Measurements from ENCODE around the gene ABR. TPM values are rescaled to one million over a fixed set of nuclear protein-coding genes. Genes with fewer than 3 reads are reported as not detected.

ABR gene
- total RNA-seq, 2 experiments from 2014 or later = 143 to 156 TPM

DNA sequence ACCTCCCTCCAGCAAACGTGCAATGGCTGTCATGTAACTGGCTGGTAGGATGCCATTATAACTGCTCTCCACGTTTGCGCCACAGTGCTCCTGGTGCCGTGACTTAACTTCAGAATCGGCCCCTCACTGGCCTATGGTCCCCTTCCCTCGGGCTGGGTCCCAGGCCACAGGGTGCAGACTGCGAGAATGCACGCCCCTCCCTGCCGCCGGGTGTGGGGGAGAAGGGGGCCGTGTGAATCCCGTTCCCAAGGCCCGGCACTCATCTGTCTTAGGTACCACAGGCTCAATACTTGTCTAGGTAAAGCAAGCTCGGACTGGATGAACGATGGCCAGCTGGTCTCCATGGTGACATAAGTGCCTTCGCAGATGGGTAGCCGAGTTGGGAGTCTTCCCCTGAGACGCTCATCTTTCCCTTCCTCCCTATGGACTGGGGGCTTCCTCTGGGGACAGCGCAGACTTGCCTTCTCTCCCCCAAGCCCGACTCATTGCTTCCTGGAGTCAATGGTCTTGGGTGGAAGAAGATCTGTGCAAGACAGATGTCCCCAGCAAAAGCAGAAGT, 145.1 kb downstream of the ABR start:
- H3K4me1 Mint-ChIP-seq (ENCODE audit: low read depth) = no peaks in the 10 kb centered on the region
- ATAC-seq = no peak
- H3K36me3 Mint-ChIP-seq (ENCODE audit: low read depth) = peaks cover 1% of the 10 kb centered on the region
- no peak overlapping the region for H3K4me3 Mint-ChIP-seq
- no peaks in the 10 kb centered on the region for H3K27me3 Mint-ChIP-seq (ENCODE audit: low read depth)
- H3K27ac Mint-ChIP-seq = no peak overlapping the region
- POLR2A ChIA-PET = interaction anchor here (1.0 kb wide), 1 partner anchor 15 kb away, joined by 3 read pairs; no protein-coding TSS in a partner anchor
- H3K9me3 Mint-ChIP-seq (ENCODE audit: insufficient read depth) = no peaks in the 10 kb centered on the region
- DNase-seq = no peak
- CTCF ChIA-PET = no interaction called here

DNA sequence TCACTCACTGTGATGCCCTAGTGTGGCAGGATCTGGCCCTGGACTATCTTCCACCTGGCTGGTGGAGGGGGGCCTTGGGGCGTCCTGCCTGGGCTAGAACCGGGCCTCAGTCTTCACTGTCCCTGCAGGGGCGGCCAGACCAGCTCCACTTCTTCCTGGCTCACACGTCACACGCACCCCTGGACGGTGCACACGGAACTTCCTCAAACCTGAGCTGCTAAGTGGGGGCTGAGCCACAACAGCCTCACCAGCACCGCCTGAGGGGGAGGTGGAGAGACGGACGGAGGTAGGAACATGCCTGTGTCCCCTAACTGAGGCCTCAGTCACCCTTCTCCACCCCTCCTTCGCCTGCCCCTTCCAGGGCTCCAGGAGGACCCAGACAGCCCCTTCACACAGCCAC, 146.3 kb downstream of the ABR start:
- DNase-seq (no peak), ATAC-seq (no peak)
- Mint-ChIP-seq H3K27ac (no peak overlapping the region), H3K4me1 (ENCODE audit: low read depth) (no peaks in the 10 kb centered on the region), H3K9me3 (ENCODE audit: insufficient read depth) (no peaks in the 10 kb centered on the region), H3K4me3 (no peak overlapping the region), H3K36me3 (ENCODE audit: low read depth) (peaks cover 1% of the 10 kb centered on the region), H3K27me3 (ENCODE audit: low read depth) (no peaks in the 10 kb centered on the region)
- ChIA-PET CTCF (no interaction called here), POLR2A (no interaction called here)

DNA sequence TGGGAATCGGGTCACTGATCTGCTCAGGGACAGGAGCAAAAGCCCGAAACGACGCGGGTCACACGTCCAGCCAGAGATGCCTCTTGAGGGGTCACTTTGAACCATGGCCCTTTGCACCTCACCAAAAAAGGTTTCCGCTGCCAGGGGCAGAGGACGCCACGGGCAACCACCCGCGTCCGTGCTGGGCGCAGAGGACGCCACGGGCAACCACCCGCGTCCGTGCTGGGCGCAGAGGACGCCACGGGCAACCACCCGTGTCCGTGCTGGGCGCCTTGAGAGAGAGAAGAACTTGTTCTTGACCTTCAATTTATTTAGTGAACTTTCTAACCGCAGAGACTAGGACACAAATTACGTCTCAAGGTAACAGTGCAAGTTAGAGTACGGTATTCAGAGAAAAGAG, 147.4 kb downstream of the ABR start:
- H3K4me1 Mint-ChIP-seq (ENCODE audit: low read depth) = no peaks in the 10 kb centered on the region
- ATAC-seq (no peak), DNase-seq (no peak)
- ChIA-PET CTCF (no interaction called here), POLR2A (no interaction called here)
- no peaks in the 10 kb centered on the region for H3K27me3 Mint-ChIP-seq (ENCODE audit: low read depth)
- H3K36me3 Mint-ChIP-seq (ENCODE audit: low read depth) = no peaks in the 10 kb centered on the region
- H3K9me3 Mint-ChIP-seq (ENCODE audit: insufficient read depth) = no peaks in the 10 kb centered on the region
- no peak overlapping the region for H3K4me3 Mint-ChIP-seq
- H3K27ac Mint-ChIP-seq = no peak overlapping the region

DNA sequence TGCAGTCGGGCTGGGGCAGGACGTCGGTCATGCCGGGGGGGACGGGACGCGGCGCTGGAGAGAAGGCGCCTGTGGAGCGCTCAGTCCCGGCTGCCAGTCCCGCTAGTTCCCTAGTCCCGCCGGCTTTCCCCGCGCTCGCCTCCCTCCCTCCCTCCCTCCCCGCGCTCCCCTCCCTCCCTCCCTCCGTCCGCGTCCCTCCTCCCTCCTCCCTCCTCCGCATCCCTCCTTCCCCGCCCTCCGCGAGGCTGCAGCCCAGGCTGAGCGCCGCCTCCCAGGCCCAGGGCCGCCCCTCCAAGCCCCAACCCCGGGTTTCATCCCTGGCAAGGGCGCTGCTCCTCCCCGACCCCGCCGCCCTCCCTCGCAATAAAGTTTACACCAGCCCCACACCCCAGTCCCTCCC, 148.1 kb downstream of the ABR start:
- POLR2A ChIA-PET = no interaction called here
- no peaks in the 10 kb centered on the region for H3K9me3 Mint-ChIP-seq (ENCODE audit: insufficient read depth)
- H3K36me3 Mint-ChIP-seq (ENCODE audit: low read depth) = no peaks in the 10 kb centered on the region
- CTCF ChIA-PET = no interaction called here
- H3K4me3 Mint-ChIP-seq = no peak overlapping the region
- DNase-seq (no peak), ATAC-seq (no peak)
- no peak overlapping the region for H3K27ac Mint-ChIP-seq
- no peaks in the 10 kb centered on the region for H3K4me1 Mint-ChIP-seq (ENCODE audit: low read depth)
- H3K27me3 Mint-ChIP-seq (ENCODE audit: low read depth) = no peaks in the 10 kb centered on the region

DNA sequence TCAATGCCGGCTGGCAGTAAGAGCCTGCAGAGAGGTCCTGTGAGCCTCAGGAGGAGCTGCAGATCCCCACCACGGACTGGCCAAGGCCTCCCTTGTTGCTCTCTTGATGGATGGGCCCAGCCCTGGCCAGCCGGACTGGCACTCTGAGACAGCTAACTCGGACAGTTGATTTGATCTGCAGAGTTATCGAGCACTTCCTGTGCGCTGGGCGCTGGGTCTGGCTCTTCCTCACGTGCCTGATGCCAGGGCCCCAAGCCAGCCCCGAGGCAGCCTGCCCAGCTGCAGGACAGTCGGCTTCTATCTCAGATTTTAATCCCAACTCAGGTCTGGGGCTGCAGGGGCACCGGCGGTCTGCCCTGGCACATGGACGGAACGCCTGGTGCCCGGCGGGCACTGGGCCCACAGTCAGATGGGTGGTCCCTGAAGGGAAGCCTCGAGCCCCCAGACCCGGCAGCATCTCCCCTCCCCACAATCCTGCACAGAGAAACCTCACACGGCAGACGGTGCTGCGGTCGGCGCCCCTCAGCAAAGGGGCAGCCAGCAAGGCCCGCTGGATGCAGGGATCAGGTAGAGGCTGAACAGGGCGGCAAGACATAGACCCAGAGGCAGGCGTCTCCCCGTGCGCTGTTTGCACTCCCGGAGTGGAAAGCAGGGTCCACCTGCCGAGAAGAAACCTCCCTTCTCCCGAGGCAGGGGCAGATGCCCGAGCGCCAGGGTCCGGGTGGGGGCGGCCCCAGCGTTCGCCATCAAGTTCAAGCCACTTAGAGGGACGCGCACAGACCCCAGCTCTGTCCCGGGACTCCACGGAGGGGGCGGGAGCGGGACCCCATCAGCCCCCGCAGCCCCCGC, 148.9 kb downstream of the ABR start:
- ATAC-seq (no peak), DNase-seq (no peak)
- H3K4me3 Mint-ChIP-seq = no peak overlapping the region
- H3K27ac Mint-ChIP-seq = no peak overlapping the region
- no peaks in the 10 kb centered on the region for H3K36me3 Mint-ChIP-seq (ENCODE audit: low read depth)
- H3K9me3 Mint-ChIP-seq (ENCODE audit: insufficient read depth) = no peaks in the 10 kb centered on the region
- ChIA-PET CTCF (no interaction called here), POLR2A (no interaction called here)
- no peaks in the 10 kb centered on the region for H3K27me3 Mint-ChIP-seq (ENCODE audit: low read depth)
- H3K4me1 Mint-ChIP-seq (ENCODE audit: low read depth) = no peaks in the 10 kb centered on the region

DNA sequence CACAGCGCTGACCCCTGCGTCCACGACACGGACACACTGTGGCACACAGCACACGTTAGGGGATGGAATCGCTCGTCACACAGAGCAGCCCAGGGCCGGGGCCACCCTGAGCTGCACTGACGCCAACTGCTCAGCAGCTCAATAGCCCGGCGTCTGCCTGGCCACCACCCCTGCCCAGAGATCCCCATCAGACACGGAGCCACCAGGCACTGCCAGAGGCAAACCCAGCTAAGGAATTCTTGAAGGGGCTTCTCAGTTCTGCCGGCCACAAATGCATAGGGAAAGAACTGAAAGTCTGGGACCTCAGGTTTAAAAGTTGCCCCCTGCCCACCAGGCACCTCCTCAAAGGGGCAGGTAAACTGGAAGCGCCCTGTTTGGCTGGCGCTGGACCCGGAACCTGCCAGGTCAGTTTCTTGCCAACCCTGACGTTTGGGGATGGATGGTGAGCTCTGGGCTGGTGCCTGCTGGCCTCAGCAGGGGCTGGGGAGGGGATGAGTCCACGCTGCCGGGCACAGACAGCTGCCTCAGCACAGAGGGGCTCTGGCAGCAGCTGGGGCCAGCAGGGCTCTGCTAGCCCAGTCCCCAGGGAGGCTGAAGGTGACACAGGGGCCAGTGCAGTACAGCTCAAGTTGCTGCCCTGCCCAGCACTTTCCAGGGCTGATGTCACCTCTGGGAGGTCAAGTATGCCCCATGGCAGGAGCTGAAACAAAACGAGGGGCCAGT, 149.7 kb downstream of the ABR start:
- Mint-ChIP-seq H3K4me1 (ENCODE audit: low read depth) (no peaks in the 10 kb centered on the region), H3K9me3 (ENCODE audit: insufficient read depth) (no peaks in the 10 kb centered on the region), H3K4me3 (no peak overlapping the region), H3K36me3 (ENCODE audit: low read depth) (peaks cover 4% of the 10 kb centered on the region), H3K27me3 (ENCODE audit: low read depth) (no peaks in the 10 kb centered on the region), H3K27ac (no peak overlapping the region)
- ATAC-seq = no peak
- ChIA-PET POLR2A (no interaction called here), CTCF (no interaction called here)
- no peak for DNase-seq

DNA sequence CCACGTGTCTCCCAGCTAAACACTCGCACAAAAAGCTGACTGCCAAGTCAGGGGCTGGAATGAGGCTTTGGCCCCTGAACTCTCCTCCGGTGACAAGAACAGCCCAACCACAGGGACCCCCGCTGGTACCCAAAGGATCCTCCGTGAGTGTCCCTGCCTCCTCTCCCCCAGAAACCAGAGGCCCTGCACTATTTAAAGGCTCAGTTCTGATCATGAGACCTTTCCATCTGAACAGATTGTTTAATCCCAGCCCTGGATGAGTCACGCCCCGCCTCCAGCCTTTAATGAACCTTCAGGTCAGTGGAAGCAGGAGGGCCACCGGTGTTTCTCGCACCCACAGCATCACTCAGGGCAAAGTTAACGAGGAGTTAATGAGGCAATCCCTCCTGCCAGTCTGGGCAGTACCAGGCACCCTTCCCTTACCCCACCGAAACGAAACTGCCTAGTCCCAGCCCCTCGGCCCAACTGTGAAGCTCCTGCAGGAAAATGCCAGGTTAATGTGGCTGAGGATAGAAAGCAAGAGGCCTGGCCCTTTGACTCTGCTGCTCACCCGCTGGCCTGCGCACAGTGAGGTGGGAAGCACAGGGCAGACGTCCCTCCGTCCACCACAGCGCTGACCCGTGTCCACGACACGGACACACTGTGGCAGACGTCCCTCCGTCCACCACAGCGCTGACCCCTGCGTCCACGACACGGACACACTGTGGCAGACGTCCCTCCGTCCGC, 150.4 kb downstream of the ABR start:
- ATAC-seq (no peak), DNase-seq (no peak)
- Mint-ChIP-seq H3K36me3 (ENCODE audit: low read depth) (peaks cover 4% of the 10 kb centered on the region), H3K4me1 (ENCODE audit: low read depth) (no peaks in the 10 kb centered on the region), H3K27ac (no peak overlapping the region), H3K4me3 (no peak overlapping the region), H3K9me3 (ENCODE audit: insufficient read depth) (no peaks in the 10 kb centered on the region), H3K27me3 (ENCODE audit: low read depth) (no peaks in the 10 kb centered on the region)
- ChIA-PET POLR2A (no interaction called here), CTCF (no interaction called here)

DNA sequence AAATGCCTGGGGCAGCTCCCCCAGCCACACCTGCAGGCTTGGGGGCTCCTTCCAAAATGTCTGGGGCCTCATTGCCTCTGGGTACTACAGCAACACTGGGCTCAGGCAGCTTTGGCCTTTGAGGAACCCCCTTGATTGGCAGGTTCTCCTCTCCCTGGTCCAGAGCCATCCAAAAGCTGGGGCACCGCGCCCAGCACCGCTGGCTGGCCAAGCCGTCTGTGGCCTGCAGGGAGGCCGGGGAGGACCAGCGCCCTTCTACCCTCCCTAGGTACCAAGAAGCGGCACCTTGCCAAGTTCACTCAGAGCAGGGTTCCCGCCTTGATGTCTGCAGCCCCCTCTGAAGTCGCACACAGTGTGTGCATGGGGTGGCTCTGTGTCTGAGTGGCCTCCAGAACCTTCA, 152.7 kb downstream of the ABR start:
- H3K4me1 Mint-ChIP-seq (ENCODE audit: low read depth) = no peaks in the 10 kb centered on the region
- H3K36me3 Mint-ChIP-seq (ENCODE audit: low read depth) = peaks cover 4% of the 10 kb centered on the region
- no peak overlapping the region for H3K4me3 Mint-ChIP-seq
- no peaks in the 10 kb centered on the region for H3K9me3 Mint-ChIP-seq (ENCODE audit: insufficient read depth)
- POLR2A ChIA-PET = interaction anchor here (0.6 kb wide), 1 partner anchor 240 kb away, joined by 3 read pairs; no protein-coding TSS in a partner anchor
- H3K27me3 Mint-ChIP-seq (ENCODE audit: low read depth) = no peaks in the 10 kb centered on the region
- no peak for ATAC-seq
- H3K27ac Mint-ChIP-seq = no peak overlapping the region
- DNase-seq = no peak
- CTCF ChIA-PET = no interaction called here

DNA sequence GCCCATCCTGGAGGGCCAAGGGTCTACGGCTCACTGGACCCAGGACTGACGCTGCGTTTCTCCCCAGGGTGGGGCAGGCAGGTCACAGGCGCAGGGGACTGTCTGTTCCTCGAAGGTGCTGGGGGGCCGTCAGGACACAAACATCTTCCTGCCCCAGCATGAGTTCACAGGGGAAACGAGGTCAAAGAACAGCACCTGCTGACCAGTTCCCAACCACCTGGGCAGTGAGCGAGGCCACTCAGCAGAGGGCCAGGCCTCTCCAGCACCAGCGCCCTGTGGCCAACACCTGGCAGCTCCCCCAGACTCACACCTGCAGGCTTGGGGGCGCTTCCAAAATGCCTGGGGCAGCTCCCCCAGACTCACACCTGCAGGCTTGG, 153.2 kb downstream of the ABR start:
- H3K9me3 Mint-ChIP-seq (ENCODE audit: insufficient read depth) = no peaks in the 10 kb centered on the region

DNA sequence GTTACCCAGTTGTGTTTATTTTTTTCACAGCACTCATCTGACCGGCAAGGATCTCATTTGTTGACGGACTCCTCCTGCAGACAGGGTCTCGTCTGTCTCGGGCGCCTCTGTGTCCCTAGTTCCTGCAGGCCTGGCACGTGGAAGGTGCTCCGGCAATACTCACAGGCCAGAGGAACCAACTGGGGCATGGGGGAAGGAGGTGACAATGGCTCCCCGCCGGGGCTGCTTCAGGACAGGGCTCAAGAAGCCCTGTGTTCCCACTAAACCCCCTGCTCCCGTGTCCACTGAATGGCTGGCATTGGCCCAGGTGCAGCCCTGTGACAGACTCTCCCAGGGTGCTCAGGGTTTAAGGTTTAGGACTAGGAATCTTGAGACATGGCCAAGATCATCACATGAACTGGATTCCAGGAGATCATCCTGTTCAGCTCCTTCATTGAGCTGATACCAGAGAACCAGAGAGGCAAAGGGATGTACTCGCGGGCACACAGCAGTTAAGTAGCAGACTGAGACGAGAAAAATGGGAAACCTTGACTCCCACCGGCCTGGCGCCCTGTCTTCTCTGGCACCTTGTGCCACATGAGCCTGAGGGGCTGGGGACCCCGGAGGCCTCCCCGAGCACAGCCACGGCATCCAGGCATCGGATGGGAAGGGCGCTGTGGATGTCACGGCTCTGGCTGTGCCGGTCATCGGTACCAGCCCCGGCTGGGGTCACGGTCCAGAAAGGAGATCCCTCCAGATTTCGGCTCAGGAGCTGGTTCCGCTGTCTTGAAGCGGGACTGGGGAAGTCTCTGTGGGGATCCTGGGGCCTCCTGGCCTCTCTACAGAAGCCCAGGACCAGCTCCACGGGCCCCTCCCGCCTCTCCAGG, 153.8 kb downstream of the ABR start:
- Mint-ChIP-seq H3K4me3 (no peak overlapping the region), H3K27me3 (ENCODE audit: low read depth) (no peaks in the 10 kb centered on the region), H3K9me3 (ENCODE audit: insufficient read depth) (no peaks in the 10 kb centered on the region), H3K36me3 (ENCODE audit: low read depth) (peaks cover 4% of the 10 kb centered on the region), H3K4me1 (ENCODE audit: low read depth) (no peaks in the 10 kb centered on the region), H3K27ac (no peak overlapping the region)
- POLR2A ChIA-PET = interaction anchor here (0.6 kb wide), 1 partner anchor 242 kb away, joined by 3 read pairs; no protein-coding TSS in a partner anchor
- DNase-seq = no peak
- CTCF ChIA-PET = no interaction called here
- ATAC-seq = no peak

More for the DNA sequence above, 153.2 kb downstream of the ABR start:
- DNase-seq (no peak), ATAC-seq (no peak)
- CTCF ChIA-PET = no interaction called here
- no peak overlapping the region for H3K27ac Mint-ChIP-seq
- H3K36me3 Mint-ChIP-seq (ENCODE audit: low read depth) = peaks cover 4% of the 10 kb centered on the region
- no peaks in the 10 kb centered on the region for H3K4me1 Mint-ChIP-seq (ENCODE audit: low read depth)
- POLR2A ChIA-PET = interaction anchor here (0.6 kb wide), 1 partner anchor 241 kb away, joined by 3 read pairs; no protein-coding TSS in a partner anchor
- H3K4me3 Mint-ChIP-seq = no peak overlapping the region
- no peaks in the 10 kb centered on the region for H3K27me3 Mint-ChIP-seq (ENCODE audit: low read depth)

DNA sequence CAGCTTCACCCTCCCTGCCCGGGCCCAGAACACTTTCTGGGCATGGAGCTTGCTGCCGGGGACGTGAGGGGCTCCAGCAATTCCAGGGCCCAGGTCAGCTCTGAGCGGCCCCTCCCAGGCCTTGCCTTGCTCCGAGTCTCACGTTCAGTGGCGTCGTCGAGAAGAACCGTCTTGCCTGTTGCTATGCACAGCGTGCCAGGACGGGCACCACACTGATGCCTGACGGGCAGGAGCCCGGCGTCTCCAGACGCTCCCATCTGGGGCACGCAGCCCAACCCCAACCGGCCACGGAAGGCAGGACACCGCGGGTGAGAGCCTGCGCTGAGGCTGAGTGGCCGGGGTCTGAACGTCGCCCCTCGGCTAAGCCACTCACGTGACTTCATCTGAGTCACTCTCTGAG, 155.7 kb downstream of the ABR start:
- no peak for ATAC-seq

More for the DNA sequence above, 155.7 kb downstream of the ABR start:
- ChIA-PET CTCF (no interaction called here), POLR2A (no interaction called here)
- no peaks in the 10 kb centered on the region for H3K4me1 Mint-ChIP-seq (ENCODE audit: low read depth)
- H3K27me3 Mint-ChIP-seq (ENCODE audit: low read depth) = no peaks in the 10 kb centered on the region
- H3K27ac Mint-ChIP-seq = no peak overlapping the region
- H3K9me3 Mint-ChIP-seq (ENCODE audit: insufficient read depth) = no peaks in the 10 kb centered on the region
- no peak for DNase-seq
- H3K36me3 Mint-ChIP-seq (ENCODE audit: low read depth) = peaks cover 4% of the 10 kb centered on the region
- H3K4me3 Mint-ChIP-seq = no peak overlapping the region
